Neural progenitor cell (in vitro differentiated cells): ENCODE data around the gene WDR81.

Experiments
- CTCF ChIP-seq: fragments of 200-600 bp; sonication (generic); IDR thresholded peaks from 2 replicates; pipeline ENCODE4 v1.5.1; 2017; ENCODE audit warnings: antibody characterized with exemption, mild to moderate bottlenecking
- EZH2 ChIP-seq: fragments of 200-600 bp; sonication (generic); IDR thresholded peaks from 2 replicates; pipeline ENCODE4 v1.6.1; 2017; ENCODE audit warnings: antibody characterized with exemption, mild to moderate bottlenecking, moderate library complexity
- EZH2phosphoT487 ChIP-seq: fragments of 200-600 bp; sonication (generic); IDR thresholded peaks from 2 replicates; pipeline ENCODE4 v1.6.1; 2017; ENCODE audit warnings: antibody characterized with exemption

- TF ChIP-seq CTCF = no peak
- TF ChIP-seq EZH2phosphoT487 = no peak
- TF ChIP-seq EZH2 = no peak
Measured at GRCh38 chr17:1676401-1676800, 48.1 kb upstream of the WDR81 start.
